Suprapubic skin (tissue), 4 donors: ENCODE data around the gene RASA3.

Experiments
- CTCF ChIP-seq, 2 donors: fragments of 200-600 bp in 1 of 2; fragments of 450-650 bp in 1 of 2; sonication (generic) in 1 of 2; IDR thresholded peaks; one replicate each; pipeline ENCODE4 v1.5.1; 2016 to 2019; ENCODE audit warnings: antibody characterized with exemption in 2 of 2, mild to moderate bottlenecking in 1 of 2, moderate library complexity in 1 of 2
- EP300 ChIP-seq: sonication (generic); formaldehyde crosslinking; IDR thresholded peaks from one replicate; pipeline ENCODE4 v1.6.1; 2017; ENCODE audit warnings: antibody characterized with exemption
- POLR2A ChIP-seq, 2 donors: fragments of 450-650 bp; IDR thresholded peaks; one replicate each; pipeline ENCODE4 v1.6.1; 2017; ENCODE audit warnings: antibody characterized with exemption in 2 of 2, mild to moderate bottlenecking in 2 of 2, moderate library complexity in 2 of 2
- POLR2AphosphoS5 ChIP-seq, 3 donors: sonication (generic); formaldehyde crosslinking; IDR thresholded peaks; one replicate each; pipeline ENCODE4 v1.6.1; 2017; ENCODE audit warnings: antibody characterized with exemption in 3 of 3

- no peak for TF ChIP-seq CTCF (IDR thresholded peaks at IDR 0.05)
- no peak for TF ChIP-seq POLR2AphosphoS5 (IDR thresholded peaks at IDR 0.05)
- no peak for TF ChIP-seq POLR2A (IDR thresholded peaks at IDR 0.05)
- TF ChIP-seq EP300, result no peak
These were observed 169.4 kb downstream of the RASA3 start for GRCh38 chr13:113962975-113963374.
